Measurements from ENCODE around the gene BMAL1.

The BMAL1 gene

DNA sequence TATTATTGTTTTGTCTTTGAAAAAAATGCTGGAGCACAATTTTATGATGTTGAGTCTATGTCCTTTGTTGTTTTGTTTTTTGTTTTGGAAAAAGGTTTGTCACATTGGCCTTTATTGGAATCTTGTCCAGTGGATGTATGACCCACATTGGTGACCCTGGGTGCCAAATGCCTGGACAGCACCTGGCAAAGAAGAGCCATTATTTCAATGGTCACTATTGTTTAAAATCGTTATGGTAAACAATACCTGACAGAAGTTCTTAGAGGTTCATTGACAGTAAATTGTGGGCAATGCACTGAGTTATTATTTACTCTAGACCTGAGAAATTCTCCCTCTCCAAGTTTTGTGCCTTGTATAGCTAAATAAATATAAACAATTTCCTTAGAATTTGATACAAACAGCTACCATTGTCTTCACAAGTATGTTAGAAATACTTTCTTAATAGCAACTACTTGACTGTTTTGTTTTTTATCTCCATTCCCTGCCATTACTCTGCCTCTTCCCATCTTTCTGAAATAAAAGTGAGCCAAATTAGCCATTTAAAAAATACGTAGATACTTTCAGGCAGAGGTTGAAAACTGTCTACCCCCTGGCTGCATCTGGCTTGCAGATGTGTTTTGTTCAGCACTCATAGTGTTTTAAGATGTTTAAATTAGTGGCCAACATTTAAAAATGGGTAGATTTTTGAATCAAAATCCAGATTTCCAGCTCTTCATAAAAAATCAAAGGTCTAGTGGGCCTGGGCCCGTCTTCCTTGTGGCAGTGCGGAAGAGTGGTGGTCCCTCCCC lies 39.9 kb downstream of the BMAL1 start:
- DNase-seq: no peak

DNA sequence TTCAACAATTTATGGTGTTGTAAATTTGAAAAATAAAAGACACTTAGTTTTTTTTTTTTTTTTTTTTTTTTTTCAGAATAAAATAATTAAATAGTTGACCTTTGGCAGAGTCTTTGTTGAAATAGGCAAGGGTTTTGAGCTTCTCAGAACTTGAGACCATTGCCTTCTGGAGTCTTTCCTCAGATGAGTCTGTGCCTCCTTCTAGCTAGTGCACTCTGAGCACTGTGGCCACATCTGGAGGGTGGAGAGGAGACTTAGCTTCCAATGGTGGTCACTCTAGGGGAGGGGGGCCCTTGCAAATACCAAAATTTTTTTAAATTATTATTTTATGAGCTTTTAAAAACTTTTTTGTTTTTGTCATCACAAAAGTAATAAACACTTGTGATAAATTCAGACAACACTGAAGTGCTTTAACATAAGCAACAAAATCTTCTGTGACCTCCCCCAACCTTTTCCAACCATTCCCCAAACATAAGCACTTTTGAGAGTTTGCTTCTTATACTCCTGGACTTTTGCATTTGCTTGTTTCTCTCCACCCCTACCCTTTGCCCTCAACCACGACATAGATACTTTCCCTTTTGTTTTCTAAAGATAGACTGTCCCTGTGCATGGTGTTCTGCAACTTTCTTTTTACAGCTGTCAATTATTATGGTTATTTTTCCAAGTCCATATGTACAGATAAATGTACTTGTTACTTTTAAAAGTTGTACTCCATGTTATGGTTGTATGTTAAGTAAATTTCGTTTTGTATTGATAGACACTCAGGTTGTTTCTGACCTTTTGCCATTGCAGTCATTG lies 41.1 kb downstream of the BMAL1 start:
- no peak for DNase-seq

GRCh38 chr11:13320688-13321087 lies 43.1 kb downstream of the BMAL1 start:
- DNase-seq: no peak

GRCh38 chr11:13321431-13321830 lies 43.8 kb downstream of the BMAL1 start:
- no peak for DNase-seq

DNA sequence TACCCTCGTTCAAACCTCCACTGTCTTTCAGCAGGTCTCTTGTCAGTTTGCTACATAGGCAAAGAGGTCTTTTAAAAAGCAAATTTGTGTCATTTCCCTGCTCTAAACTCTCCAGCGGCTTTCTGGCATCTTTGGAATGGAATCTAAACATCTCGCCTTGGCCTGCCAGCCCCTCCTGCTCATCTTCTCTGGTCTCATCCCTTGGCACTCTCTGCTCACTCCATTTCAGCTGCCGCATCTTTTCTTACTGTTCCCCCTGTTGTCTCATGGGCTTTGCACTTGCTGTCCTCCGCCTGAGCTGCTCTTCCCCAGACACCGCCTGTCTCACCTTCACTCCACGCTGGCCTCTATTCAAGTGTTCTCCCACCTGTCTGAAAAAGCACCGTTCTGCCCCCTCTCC lies 46.6 kb downstream of the BMAL1 start:
- peak; percentile 32 for DNase-seq

- no peak for DNase-seq
Observed at GRCh38 chr11:13324709-13325108, 47.1 kb downstream of the BMAL1 start.

DNA sequence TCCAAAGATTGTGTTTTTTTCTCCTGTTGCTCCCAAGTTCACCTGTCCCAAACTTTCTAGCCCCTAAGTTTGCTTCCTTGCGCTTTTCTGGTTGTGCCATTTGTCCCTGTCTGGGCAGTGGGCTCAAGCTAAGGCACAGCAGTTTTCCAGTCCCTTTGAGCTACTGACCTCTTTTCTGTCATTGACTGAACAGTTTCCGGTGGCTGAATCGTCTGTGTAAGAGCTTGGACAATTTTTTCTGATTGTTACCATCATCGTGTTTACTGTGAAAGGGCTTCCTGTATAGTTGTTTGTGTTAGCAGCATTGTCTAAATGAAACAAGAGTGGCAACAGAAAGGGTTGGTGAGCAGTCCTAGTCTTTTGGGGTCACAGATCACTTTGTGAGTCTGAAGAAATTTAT lies 49.8 kb downstream of the BMAL1 start:
- DNase-seq: no peak

DNA sequence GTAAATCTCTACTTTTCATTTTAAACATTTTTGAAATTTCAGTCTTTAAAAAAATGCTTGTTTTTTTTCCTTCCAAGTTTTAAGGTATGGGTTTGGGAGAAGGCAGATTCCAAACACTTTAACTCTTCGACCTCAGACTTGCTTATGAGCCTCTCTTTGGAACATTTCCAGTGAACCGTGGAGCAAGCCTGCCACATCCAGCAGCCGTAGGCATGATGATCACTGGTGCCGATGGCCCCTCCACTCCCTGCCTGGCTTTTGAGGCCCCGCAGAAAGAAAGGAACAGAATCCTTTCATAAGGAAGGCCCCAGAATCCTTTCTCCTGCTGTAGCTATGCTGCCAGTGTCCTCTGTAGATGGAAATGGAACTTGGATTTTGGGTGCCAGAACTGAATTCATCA lies 50.7 kb downstream of the BMAL1 start:
- no peak for DNase-seq

DNA sequence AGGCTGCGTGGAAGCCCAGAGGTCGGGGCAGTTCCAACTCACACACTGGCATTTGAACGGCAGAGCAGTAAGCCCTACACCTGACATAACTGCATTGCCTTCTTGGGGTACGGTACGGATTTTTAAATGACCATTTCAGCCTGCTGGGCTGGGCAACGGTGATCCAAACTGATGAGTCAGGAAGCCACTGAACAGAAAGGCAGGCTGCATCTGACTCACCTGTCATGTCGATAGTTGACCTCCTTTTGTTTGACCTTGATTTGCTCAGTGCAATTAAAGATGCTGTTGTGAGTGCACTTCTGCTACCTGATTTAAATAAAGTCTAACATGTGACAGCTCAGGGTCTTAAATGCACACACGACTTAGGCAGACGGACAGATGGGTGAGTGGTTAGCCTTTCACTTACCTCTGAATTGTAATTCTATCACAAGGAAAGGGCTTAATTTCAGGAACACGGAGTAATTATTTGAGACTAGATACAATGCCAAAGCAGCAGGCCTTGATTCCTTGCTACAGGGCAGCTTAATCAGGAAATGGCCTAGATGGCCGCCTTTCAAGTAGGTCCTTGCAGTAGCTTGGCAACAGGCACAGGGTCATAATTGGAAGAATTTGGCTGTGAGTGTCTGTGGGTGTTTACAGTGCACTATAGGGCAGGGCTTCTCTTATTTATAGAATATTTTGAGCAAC lies 52.2 kb downstream of the BMAL1 start:
- no peak for DNase-seq

DNA sequence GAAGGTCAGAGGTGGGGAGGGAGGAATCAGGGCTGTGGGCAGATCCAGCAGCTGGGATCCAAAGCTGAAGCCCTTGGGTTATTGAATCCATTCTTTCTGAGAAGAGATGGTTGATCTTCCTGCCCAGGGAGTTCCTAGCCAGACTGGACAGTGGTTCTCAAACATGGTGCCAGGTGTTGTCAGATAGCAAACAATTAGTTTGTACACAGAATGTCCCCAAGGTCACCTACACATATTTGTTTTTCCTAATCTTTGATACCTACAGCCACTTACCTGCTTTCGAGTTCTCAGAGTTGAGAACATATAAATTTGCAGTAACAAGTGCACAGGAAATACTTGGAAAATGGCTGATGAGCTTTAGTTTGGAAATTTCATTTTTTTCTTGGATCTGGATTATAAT lies 54.5 kb downstream of the BMAL1 start:
- DNase-seq: no peak

DNA sequence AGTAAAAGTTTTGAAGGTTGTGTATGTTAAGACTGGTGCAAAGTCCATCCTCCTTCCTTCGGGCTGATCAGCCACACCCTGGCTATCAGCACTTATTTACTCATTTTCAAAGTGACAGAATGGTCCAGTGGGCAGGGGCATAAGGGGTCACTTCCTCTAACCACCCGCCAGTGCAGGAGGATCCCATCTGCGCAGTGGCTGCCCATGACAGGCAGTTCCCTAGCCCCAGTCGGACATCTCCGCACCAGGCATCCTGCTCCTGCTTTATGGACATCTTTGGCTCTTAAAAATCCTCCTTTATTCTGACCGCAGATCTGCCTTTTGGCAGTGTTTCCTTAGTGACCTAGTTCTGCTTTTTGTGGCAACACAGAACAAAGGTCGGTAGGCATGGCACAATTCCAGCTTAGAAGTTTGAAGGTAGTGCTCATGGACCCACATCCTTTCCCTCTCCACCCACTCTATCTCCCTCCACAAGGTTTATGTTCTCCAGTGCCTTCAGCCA lies 55.9 kb downstream of the BMAL1 start:
- DNase-seq: no peak

GRCh38 chr11:13334034-13334786 lies 56.6 kb downstream of the BMAL1 start:
- no peak for DNase-seq

DNA sequence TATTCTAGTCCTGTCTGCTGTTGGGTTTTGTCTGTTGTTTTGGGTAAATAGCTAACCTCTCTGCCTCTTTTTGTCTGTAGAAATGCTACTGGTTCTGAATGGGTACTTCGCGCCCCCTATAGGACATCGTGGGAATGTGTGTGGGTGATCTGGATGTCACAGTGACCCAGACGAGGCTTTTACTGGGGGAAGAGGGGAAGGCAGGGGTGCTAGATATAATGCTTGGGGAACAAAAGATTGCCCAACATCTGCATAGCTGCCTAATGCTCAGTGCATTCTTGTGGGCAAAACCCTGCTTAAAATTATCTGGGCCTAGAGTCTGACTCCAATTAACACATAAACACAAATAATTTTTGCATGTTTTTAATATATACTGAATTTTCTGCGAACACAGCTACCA lies 57.7 kb downstream of the BMAL1 start:
- DNase-seq: peak; percentile 76

DNA sequence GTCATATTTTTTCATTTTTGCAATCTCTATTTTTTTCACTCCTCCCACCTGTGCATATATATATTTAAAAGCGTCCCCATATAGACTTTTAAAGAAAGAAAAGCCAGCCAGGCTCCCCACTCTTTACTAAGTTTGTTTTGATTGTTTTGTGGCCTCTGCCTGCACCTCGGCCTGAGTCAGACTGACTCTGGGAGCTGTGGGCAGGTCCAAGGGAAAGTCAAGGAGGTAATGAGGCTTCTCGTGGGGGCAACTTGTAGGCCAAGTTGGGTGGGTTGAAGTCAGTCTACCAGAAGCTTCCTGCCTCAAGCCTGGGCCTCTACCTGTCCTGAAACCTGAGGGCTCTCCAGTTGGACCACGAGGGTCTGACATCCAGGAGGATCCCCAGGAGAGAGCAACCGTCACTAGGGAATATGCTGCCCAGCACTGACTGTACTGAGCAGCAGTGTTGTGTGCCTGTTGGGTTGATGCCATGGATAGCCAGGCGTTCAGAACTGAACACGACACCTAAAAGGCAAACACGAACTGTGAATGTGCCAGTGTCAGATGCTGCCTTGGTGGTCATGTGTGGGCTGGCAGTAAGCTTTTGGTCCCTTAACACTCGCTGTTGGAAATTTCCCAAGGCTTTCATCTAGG lies 58.8 kb downstream of the BMAL1 start:
- DNase-seq: no peak

- peak; percentile 66 for DNase-seq
Observed at GRCh38 chr11:13338019-13338426, 60.4 kb downstream of the BMAL1 start.

DNA sequence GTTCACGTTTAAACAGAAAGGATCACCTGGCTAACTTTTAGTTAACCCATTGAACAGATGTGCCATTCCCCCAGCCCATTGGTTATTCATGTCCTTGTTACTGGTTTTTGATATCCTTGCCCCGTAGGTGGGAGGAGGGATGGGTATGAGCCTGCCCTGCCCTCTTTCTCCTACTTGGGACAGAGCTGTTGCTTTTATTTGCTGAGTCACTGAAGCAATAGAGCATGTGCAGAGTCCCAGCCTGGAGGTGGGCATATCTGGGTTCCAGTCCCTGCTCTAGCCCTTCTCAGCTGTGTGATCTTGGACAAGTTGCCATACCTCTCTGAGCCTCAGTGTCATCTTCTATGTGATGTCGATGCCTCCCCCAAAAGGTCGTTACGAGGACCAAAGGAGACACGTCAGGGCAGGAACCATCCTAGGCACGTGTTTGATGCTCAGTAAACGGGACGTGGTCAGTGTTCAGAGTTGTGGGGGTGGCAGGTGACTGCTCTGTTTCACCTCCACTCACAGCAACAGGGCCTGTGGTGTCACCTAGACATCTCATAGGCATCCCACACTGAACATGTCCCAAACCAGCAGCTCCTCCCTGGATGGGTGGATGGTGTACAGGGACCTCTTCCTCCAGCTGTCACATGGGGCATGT lies 61.0 kb downstream of the BMAL1 start:
- DNase-seq: peak; percentile 64

DNA sequence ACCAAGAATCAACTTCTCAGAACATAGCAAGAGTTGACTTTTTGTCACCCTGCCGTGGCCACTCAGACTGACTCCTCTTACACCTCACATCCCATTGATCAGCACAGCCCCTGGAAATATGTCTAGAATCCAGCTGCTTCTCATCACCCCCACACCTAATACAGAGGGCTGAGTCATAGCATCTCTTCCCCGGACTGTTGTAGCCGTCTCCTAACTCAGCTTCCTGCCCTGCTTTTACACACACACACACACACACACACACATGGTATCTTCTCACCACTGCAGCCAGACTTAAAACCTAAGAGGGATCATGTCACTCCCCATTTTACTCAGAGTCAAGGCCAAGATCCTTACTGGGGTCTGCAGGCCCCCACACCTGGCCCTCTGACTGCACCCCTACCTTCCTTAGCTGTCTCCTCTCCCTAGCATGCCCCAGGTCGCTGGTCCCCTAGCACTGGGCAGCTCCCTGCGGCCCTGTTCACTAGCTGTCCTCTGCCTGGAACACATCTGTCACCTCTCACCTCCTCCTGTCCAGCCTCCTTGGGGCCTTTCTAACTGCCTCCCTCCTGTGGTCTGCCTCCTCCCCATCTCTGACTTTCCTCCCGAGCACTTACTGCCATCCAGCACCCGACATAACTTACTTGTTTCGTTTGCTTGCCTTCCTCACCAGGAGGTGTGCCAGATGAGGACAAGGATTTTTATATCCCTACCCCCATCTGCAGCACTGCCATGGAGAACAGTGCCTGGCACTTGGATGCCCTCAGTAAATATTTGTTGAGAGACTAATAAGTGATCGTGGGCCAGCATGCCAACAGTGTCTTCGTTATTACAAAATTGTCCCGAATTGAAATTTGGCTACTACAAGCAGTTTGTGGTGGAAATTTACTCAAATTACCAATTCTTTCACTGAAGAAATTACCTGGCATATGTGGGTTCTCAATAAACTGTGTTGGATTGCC lies 61.9 kb downstream of the BMAL1 start:
- DNase-seq: peak; percentile 95

DNA sequence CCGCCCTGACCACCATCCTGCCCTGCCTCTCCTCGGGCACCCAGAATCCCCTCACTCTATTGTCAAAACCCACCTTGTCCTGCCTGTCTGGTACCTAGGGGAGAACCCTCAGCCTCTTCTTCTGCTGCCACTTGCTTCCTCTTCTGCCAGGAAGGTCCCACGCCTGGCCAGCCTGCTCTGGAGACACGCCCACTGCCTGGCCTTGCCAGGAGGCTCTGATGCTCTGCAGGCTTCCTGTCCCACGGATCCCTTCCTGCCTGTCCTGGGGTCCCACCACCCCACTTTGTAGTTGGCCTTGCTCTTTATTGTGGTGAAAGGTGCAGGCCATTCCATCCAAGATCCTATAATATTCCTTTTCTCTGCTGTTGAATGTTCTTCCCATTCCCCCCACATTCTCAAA lies 63.4 kb downstream of the BMAL1 start:
- no peak for DNase-seq

DNA sequence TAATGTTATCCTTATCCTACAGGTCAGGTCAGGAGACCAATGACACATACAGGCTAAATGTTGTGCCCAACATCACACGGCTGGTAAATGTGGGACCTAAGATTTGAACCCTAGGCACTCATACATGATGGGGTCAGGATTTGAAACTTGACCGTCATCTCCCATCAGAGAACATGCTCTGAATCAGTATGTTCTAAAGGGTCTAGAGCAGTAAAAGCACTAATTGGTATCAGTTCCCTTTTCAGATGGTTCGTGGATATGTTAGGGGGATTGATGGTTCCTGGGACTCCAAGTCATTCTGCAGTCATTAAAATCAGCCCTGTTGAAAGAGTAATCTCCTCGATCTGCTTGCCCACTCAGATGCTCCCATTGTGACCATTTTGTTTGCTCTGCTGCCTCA lies 65.5 kb downstream of the BMAL1 start:
- no peak for DNase-seq

All from fibroblast of skin of scalp (primary cell).